Measurements from ENCODE around the gene DHX34. TPM values are rescaled to one million over a fixed set of nuclear protein-coding genes. Genes with fewer than 3 reads are reported as not detected.

Gene DHX34
- polyA plus RNA-seq, 3 donors, result 3.4 to 34.4 (median 3.8) TPM

- no peaks in the 10 kb centered on the region for H3K9me3 ChIP-seq (replicated peaks in 1 of 2; ENCODE audit: control insufficient read depth in 1 of 2, insufficient read depth in 1 of 2, low read length in 2 of 2)
- peak; percentile 61 to 81 (median 74) for DNase-seq
- H4K20me1 ChIP-seq (ENCODE audit: insufficient read depth, low read length), result no peaks in the 10 kb centered on the region
- H3K27me3 ChIP-seq (ENCODE audit: control insufficient read depth in 2 of 2, insufficient read depth in 2 of 2, low read length in 2 of 2), result no peaks in the 10 kb centered on the region
- peaks cover 88 to 95% of the 10 kb centered on the region in 2 donors for H3K36me3 ChIP-seq (replicated peaks in 1 of 2; ENCODE audit: control insufficient read depth in 1 of 2, insufficient read depth in 2 of 2, low read length in 2 of 2)
- WGBS (ENCODE audit: insufficient coverage), result 84% methylated on average over 16 of the region's 16 CpGs
- Mint-ChIP-seq H3K4me3 (no peak overlapping the region), H3K27ac (peak overlapping the region in 5 of 7 donors; percentile 67 to 85 (median 76)), H3K4me1 (peaks cover 20% of the 10 kb centered on the region), H3K36me3 (peaks cover 75 to 96% of the 10 kb centered on the region in 2 donors), H3K27me3 (ENCODE audit: low read depth in 3 of 3) (peaks cover 1 to 4% (median 2%) of the 10 kb centered on the region in 3 donors), H3K9me3 (peaks cover 0 to 1% (median 0%) of the 10 kb centered on the region in 7 donors)
- peaks cover 19 to 30% of the 10 kb centered on the region in 2 donors for H3K4me1 ChIP-seq (ENCODE audit: control insufficient read depth in 1 of 2, insufficient read depth in 2 of 2, low read length in 2 of 2)
- no peak overlapping the region for H2AFZ ChIP-seq (ENCODE audit: insufficient read depth, low read depth, low read length, poor library complexity, severe bottlenecking)
- TF ChIP-seq, protein P1, sequence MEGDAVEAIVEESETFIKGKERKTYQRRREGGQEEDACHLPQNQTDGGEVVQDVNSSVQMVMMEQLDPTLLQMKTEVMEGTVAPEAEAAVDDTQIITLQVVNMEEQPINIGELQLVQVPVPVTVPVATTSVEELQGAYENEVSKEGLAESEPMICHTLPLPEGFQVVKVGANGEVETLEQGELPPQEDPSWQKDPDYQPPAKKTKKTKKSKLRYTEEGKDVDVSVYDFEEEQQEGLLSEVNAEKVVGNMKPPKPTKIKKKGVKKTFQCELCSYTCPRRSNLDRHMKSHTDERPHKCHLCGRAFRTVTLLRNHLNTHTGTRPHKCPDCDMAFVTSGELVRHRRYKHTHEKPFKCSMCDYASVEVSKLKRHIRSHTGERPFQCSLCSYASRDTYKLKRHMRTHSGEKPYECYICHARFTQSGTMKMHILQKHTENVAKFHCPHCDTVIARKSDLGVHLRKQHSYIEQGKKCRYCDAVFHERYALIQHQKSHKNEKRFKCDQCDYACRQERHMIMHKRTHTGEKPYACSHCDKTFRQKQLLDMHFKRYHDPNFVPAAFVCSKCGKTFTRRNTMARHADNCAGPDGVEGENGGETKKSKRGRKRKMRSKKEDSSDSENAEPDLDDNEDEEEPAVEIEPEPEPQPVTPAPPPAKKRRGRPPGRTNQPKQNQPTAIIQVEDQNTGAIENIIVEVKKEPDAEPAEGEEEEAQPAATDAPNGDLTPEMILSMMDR (IDR thresholded peaks at IDR 0.05), result no peak
- H3K4me3 ChIP-seq (replicated peaks in 1 of 3; ENCODE audit: low read depth in 2 of 3, low read length in 3 of 3), result no peak overlapping the region
- no peak overlapping the region for H3K9ac ChIP-seq (ENCODE audit: insufficient read depth, low read length, poor library complexity, severe bottlenecking)
- no peaks in the 10 kb centered on the region for H3K79me2 ChIP-seq (ENCODE audit: insufficient read depth, low read length)
- intact Hi-C loops (cut with micrococcal nuclease), result no loop called here
- H3K4me2 ChIP-seq (replicated peaks; ENCODE audit: extremely low read depth, low read length, poor library complexity, severe bottlenecking), result no peak overlapping the region
- H3K27ac ChIP-seq (ENCODE audit: low read depth in 1 of 2, low read length in 2 of 2), result peak overlapping the region; percentile 24 to 53
Measured at GRCh38 chr19:47376589-47377144, 27.6 kb downstream of the DHX34 start.

- no peak overlapping the region for H3K4me3 Mint-ChIP-seq
- no peak for DNase-seq
- WGBS (ENCODE audit: insufficient coverage), result 95% methylated on average over 16 of the region's 16 CpGs
- H3K36me3 ChIP-seq (replicated peaks in 1 of 2; ENCODE audit: control insufficient read depth in 1 of 2, insufficient read depth in 2 of 2, low read length in 2 of 2), result peaks cover 89 to 94% of the 10 kb centered on the region in 2 donors
- H4K20me1 ChIP-seq (ENCODE audit: insufficient read depth, low read length), result no peaks in the 10 kb centered on the region
- H3K9ac ChIP-seq (ENCODE audit: insufficient read depth, low read length, poor library complexity, severe bottlenecking), result no peak overlapping the region
- H3K27ac Mint-ChIP-seq, result peak overlapping the region in 6 of 7 donors; percentile 11 to 73 (median 40)
- no peak overlapping the region for H3K4me2 ChIP-seq (replicated peaks; ENCODE audit: extremely low read depth, low read length, poor library complexity, severe bottlenecking)
- peak overlapping the region in 1 of 2 donors; percentile 11 for H3K27ac ChIP-seq (ENCODE audit: low read depth in 1 of 2, low read length in 2 of 2)
- TF ChIP-seq, protein P1 (IDR thresholded peaks at IDR 0.05), result no peak
- no peaks in the 10 kb centered on the region for H3K27me3 ChIP-seq (ENCODE audit: control insufficient read depth in 2 of 2, insufficient read depth in 2 of 2, low read length in 2 of 2)
- no peak overlapping the region for H2AFZ ChIP-seq (ENCODE audit: insufficient read depth, low read depth, low read length, poor library complexity, severe bottlenecking)
- no peaks in the 10 kb centered on the region for H3K9me3 ChIP-seq (replicated peaks in 1 of 2; ENCODE audit: control insufficient read depth in 1 of 2, insufficient read depth in 1 of 2, low read length in 2 of 2)
- peaks cover 0 to 2% (median 0%) of the 10 kb centered on the region in 7 donors for H3K9me3 Mint-ChIP-seq
- H3K36me3 Mint-ChIP-seq, result peaks cover 76 to 96% of the 10 kb centered on the region in 2 donors
- intact Hi-C loops (cut with micrococcal nuclease), result no loop called here
- H3K79me2 ChIP-seq (ENCODE audit: insufficient read depth, low read length), result no peaks in the 10 kb centered on the region
- peaks cover 1 to 4% (median 2%) of the 10 kb centered on the region in 3 donors for H3K27me3 Mint-ChIP-seq (ENCODE audit: low read depth in 3 of 3)
- H3K4me1 ChIP-seq (ENCODE audit: control insufficient read depth in 1 of 2, insufficient read depth in 2 of 2, low read length in 2 of 2), result peaks cover 21 to 31% of the 10 kb centered on the region in 2 donors
- no peak overlapping the region for H3K4me3 ChIP-seq (replicated peaks in 1 of 3; ENCODE audit: low read depth in 2 of 3, low read length in 3 of 3)
- peaks cover 22% of the 10 kb centered on the region for H3K4me1 Mint-ChIP-seq
Measured at GRCh38 chr19:47377208-47377701, 28.1 kb downstream of the DHX34 start.
